BJ (cell line): ENCODE measurements around the gene IL23A. TPM values are rescaled to one million over a fixed set of nuclear protein-coding genes. Genes with fewer than 3 reads are reported as not detected.

Source experiments
- CTCF ChIA-PET: fragments of 350-600 bp; formaldehyde crosslinking; extraction: SDS; loops from one replicate; lab custom pipeline; 2021; ENCODE audit warnings: antibody characterized with exemption, inconsistent platforms; lab: Yijun Ruan, JAX
- POLR2A ChIA-PET: fragments of 300-600 bp; sonication (Branson Sonifier 250); formaldehyde crosslinking; extraction: SDS; loops from one replicate; lab custom pipeline; 2021; ENCODE audit warnings: antibody characterized with exemption; lab: Charles Lee
- DNase-seq: peaks from one replicate; pipeline ENCODE4 v3.0.0-alpha.2; 2011; ENCODE audit warnings: low read depth
- H3K27me3 ChIP-seq: 2 replicates; pipeline ENCODE4 v1.6.0; 2011; ENCODE audit warnings: low read length; ENCODE audit not compliant: control insufficient read depth, insufficient read depth
- H3K36me3 ChIP-seq: 2 replicates; pipeline ENCODE4 v1.5.1; 2011; ENCODE audit warnings: low read length; ENCODE audit not compliant: control insufficient read depth, insufficient read depth
- H3K4me3 ChIP-seq: 2 replicates; pipeline ENCODE4 v1.5.1; 2011; ENCODE audit warnings: low read depth, mild to moderate bottlenecking, control low read depth, low read length
- polyA plus RNA-seq: library from polyadenylated mRNA; depleted of rRNA; stranded (reverse); fragments of >200 nt; gene quantifications from 2 replicates; pipeline ENCODE4 v1.2.3, GENCODE V29; 2011
- TF ChIP-seq, protein P1 (sequence below): IDR thresholded peaks from 2 replicates; pipeline ENCODE4 v1.5.1; 2011; ENCODE audit warnings: low read depth, mild to moderate bottlenecking, control low read depth, inconsistent platforms, low read length, moderate library complexity; ENCODE audit not compliant: insufficient read depth

IL23A gene
- polyA plus RNA-seq, 1 experiment: 0.12 TPM

DNA sequence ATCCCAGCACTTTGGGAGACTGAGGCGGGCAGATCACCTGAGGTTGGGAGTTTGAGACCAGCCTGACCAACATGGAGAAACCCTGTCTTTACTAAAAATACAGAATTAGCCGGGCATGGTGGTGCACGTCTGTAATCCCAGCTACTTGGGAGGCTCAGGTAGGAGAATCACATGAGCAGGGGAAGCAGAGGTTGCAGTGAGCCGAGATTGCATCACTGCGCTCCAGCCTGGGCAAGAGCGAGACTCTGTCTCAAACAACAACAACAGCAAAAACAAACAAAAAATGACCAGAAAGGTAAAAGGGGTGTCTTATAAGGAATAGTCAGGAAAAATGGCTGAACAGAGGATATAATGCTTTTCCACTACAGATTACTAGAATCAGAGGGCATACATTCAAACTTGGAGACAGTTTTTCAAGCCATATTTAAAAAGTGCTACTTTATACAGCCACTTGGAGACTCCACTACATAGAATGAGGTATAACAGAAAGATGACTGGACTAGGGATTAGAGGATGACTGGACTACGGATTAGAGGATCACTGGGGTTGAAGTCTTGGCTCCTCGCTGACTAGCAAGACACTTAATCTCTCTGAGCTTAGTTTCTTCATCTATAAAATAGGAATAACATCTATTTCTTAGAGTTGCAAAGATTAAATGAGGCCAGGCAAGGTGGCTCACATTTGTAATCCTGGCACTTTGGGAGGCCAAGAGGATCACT, 33.7 kb upstream of the IL23A start:
- DNase-seq: no peak
- Histone ChIP-seq H3K27me3 (no peaks in the 10 kb centered on the region), H3K36me3 (peaks cover 3% of the 10 kb centered on the region; the same call in 1 of the 2 replicates), H3K4me3 (no peak overlapping the region)
- POLR2A ChIA-PET: no interaction called here
- CTCF ChIA-PET: no interaction called here
- TF ChIP-seq, protein P1, sequence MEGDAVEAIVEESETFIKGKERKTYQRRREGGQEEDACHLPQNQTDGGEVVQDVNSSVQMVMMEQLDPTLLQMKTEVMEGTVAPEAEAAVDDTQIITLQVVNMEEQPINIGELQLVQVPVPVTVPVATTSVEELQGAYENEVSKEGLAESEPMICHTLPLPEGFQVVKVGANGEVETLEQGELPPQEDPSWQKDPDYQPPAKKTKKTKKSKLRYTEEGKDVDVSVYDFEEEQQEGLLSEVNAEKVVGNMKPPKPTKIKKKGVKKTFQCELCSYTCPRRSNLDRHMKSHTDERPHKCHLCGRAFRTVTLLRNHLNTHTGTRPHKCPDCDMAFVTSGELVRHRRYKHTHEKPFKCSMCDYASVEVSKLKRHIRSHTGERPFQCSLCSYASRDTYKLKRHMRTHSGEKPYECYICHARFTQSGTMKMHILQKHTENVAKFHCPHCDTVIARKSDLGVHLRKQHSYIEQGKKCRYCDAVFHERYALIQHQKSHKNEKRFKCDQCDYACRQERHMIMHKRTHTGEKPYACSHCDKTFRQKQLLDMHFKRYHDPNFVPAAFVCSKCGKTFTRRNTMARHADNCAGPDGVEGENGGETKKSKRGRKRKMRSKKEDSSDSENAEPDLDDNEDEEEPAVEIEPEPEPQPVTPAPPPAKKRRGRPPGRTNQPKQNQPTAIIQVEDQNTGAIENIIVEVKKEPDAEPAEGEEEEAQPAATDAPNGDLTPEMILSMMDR: no peak

DNA sequence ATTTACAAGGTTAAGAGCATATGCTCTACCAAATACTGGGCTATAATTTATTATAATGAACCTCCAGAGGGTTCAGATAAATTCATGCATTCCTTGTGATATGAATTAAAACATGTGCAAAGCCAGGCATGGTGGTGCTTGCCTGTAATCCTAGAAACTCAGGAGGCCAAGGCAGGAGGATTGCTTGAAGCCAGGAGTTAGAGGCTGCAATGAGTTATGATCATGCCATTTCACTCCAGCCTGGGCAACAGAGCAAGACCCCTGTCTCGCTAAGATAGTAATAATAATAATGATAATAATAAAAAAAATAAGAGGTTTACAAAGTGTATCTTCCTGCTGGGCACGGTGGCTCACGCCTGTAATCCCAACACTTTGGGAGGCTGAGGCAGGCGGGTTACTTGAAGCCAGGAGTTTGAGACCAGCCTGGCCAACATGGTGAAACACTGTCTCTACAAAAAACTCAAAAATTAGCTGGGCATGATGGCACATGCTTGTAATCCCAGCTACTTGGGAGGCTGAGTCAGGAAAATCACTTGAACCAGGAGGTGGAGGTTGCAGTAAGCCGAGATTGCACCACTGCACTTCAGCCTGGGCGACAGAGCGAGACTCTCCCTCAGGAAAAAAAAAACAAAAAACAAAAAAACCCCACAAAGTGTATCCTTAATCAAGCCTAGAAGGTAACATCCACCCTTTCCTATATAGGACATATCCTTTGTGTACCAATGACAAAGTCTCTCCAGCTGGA, 31.3 kb upstream of the IL23A start:
- TF ChIP-seq, protein P1: no peak
- ChIA-PET POLR2A (no interaction called here), CTCF (interaction anchor here (1.2 to 1.4 kb wide), 2 partner anchors 49 to 118 kb away, joined by 3 to 6 read pairs; partner anchors contain the start of genes ANKRD52 and SMARCC2)
- H3K27me3 ChIP-seq: no peaks in the 10 kb centered on the region
- DNase-seq: no peak
- H3K4me3 ChIP-seq: no peak overlapping the region
- peaks cover 11% of the 10 kb centered on the region for H3K36me3 ChIP-seq

DNA sequence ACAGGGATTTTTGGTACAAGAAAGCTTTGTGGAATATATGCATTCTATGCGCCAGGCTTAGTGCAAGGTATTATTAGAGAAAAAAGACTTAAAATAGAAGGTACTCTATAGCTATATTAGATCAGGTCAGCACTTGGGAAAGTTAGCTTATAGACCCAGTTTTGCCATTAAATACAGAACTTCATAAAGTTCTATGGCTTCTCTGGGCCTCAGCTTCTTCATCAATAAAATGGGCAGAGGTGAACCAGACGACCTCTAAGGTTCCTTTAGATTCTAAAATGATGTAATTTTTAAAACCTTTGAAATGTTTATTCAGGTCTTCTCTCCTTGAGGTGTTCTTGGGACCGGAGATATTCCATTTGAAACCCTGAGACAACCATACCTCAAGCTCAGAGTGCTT, 30.0 kb upstream of the IL23A start:
- ChIA-PET POLR2A (no interaction called here), CTCF (interaction anchor here (0.7 to 1.4 kb wide), 4 partner anchors 25 to 119 kb away, joined by 3 to 6 read pairs (median 4); partner anchors contain the start of genes ANKRD52, PAN2 and SMARCC2)
- no peak for DNase-seq
- Histone ChIP-seq H3K36me3 (peaks cover 11% of the 10 kb centered on the region), H3K27me3 (no peaks in the 10 kb centered on the region), H3K4me3 (no peak overlapping the region)
- TF ChIP-seq, protein P1: no peak

DNA sequence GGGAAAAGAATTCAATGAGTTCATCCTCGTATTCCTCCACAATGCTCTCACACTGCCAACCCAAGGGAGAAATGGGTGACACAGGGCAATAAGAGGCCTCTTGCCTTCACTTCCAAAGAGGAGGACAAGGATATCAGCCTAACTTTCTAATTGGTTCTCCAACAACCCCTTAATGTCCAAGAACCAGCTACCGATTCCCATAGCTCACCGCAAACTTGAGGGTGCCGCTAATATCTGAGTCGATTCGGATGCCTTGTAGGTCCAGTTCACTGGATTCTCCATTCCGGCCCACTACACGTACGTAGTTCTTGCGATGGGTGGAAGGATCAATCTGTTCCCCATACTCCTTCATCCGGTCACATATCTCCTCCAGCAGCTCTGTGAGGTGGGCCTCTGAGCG, 27.7 kb upstream of the IL23A start:
- Histone ChIP-seq H3K4me3 (no peak overlapping the region), H3K27me3 (no peaks in the 10 kb centered on the region), H3K36me3 (peaks cover 11% of the 10 kb centered on the region)
- no peak for DNase-seq
- ChIA-PET POLR2A (interaction anchor here (0.5 to 0.6 kb wide), 2 partner anchors 9 to 211 kb away, joined by 6 read pairs; partner anchors contain the start of gene RBMS2), CTCF (no interaction called here)
- TF ChIP-seq, protein P1: no peak

DNA sequence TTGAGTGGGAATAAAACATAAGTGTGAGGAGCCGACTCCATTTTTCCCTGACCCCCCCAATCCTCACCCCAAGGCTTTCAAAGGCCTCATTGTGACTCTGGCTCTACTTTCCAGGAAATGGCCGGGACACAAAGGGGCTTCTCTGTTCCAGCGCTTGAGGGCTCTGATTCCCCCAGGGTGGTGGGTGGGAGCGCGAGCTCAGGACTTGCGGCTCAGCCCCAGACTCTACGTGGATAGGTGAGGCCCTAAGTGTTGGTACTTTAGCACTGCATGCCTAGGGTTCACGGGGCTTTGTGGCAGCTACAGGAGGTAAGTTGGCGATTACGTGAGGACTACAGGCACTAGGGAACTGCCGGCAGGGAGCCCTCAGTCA, 23.4 kb upstream of the IL23A start:
- H3K27me3 ChIP-seq: no peaks in the 10 kb centered on the region
- H3K4me3 ChIP-seq: peak overlapping the region; percentile 75
- ChIA-PET POLR2A (interaction anchor here (1.1 to 1.2 kb wide), 3 partner anchors 18 to 93 kb away, joined by 4 to 7 read pairs (median 4); partner anchors contain the start of genes PAN2 and RNF41), CTCF (interaction anchor here (0.6 to 1.7 kb wide), 8 partner anchors 9 to 196 kb away, joined by 3 to 5 read pairs (median 4); partner anchors contain the start of gene ZC3H10)
- TF ChIP-seq, protein P1: no peak
- no peak for DNase-seq
- H3K36me3 ChIP-seq: peaks cover 11% of the 10 kb centered on the region
